ENCODE results near the gene SCMH1. TPM values are rescaled to one million over a fixed set of nuclear protein-coding genes. Genes with fewer than 3 reads are reported as not detected.

Gene SCMH1
- total and polyA plus RNA-seq, 12 donors: 29.3 to 62.5 (median 42.2) TPM

DNA sequence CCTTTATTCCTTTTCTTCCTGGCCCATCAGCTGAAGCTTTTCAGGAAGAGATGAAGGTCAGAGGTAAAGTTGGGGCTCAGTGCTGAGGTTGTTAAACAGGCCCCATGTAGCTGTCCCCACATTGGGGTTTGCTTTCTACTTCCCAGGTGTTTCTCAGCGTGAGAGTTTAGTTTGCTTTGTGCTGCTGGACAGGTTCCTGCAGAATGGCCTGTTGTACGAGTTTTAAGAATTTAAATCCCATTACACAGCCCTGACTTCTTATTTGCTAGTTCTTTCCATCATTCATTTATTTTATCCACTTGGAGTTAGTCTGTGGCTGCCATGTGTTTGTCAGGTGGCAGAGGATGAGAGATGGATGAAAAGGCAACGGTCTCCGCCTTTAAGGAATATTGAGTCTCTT is 243.4 kb downstream of the SCMH1 start:
- 95 to 99% (median 98%) methylated on average over 4 of the region's 4 CpGs for WGBS, 4 donors
- no peak overlapping the region for H3K4me3 ChIP-seq
- intact Hi-C loops (cut with DNase I): no loop called here
- H3K27me3 ChIP-seq: no peaks in the 10 kb centered on the region
- DNase-seq: no peak
- H3K4me1 ChIP-seq (replicated peaks in 1 of 2): peaks cover 5 to 8% of the 10 kb centered on the region in 2 donors
- H3K9me3 ChIP-seq (replicated peaks in 1 of 3): no peaks in the 10 kb centered on the region
- no peak for TF ChIP-seq POLR2A (IDR thresholded peaks at IDR 0.05)
- TF ChIP-seq CTCF (IDR thresholded peaks at IDR 0.05): no peak
- peaks cover 0 to 69% of the 10 kb centered on the region in 2 donors for H3K36me3 ChIP-seq (replicated peaks in 1 of 2)
- H3K27ac ChIP-seq: no peak overlapping the region

GRCh38 chr1:40997096-40997495 is 245.0 kb downstream of the SCMH1 start:
- WGBS, 4 donors: 87 to 89% (median 88%) methylated on average over 8 of the region's 8 CpGs
- DNase-seq: no peak
- no peak for TF ChIP-seq CTCF (IDR thresholded peaks at IDR 0.05)
- no peak for TF ChIP-seq POLR2A (IDR thresholded peaks at IDR 0.05)
- Histone ChIP-seq H3K9me3 (replicated peaks in 1 of 3) (no peaks in the 10 kb centered on the region), H3K4me3 (no peak overlapping the region), H3K36me3 (replicated peaks in 1 of 2) (peaks cover 0 to 75% of the 10 kb centered on the region in 2 donors), H3K27me3 (no peaks in the 10 kb centered on the region), H3K27ac (peak overlapping the region in 1 of 5 donors; percentile 35), H3K4me1 (replicated peaks in 1 of 2) (no peaks in the 10 kb centered on the region)
- intact Hi-C loops (cut with DNase I): no loop called here

DNA sequence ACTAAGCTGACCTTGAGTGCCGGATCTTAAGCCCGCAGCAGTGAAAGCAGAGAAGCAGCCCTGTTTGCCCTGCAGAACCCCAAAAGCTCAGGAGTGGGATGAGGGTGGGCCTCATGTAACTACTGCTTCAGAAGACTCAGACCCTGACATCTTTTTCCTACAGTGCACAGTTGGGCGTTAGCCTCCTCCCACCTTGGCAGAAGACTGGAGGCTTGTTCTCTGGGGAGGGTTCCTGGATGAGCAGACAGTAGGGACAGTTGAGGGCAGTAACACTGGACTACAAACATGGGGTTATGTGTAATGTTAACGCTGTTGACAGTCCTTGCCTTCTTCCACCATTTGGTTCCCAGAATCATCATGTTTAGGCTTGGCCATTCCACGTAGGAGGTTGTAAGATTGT is 253.0 kb downstream of the SCMH1 start:
- Histone ChIP-seq H3K27me3 (no peaks in the 10 kb centered on the region), H3K4me1 (replicated peaks in 1 of 2) (peaks cover 30 to 58% of the 10 kb centered on the region in 2 donors), H3K9me3 (replicated peaks in 1 of 3) (no peaks in the 10 kb centered on the region), H3K27ac (peak overlapping the region in 1 of 5 donors; percentile 77), H3K4me3 (no peak overlapping the region), H3K36me3 (replicated peaks in 1 of 2) (peaks cover 0 to 38% of the 10 kb centered on the region in 2 donors)
- 91 to 98% (median 93%) methylated on average over 4 to 5 of the region's 5 CpGs for WGBS, 4 donors
- TF ChIP-seq CTCF (IDR thresholded peaks at IDR 0.05) (no peak), POLR2A (IDR thresholded peaks at IDR 0.05) (no peak)
- no peak for DNase-seq
- intact Hi-C loops (cut with DNase I): no loop called here

- H3K9me3 ChIP-seq (replicated peaks in 1 of 3): no peaks in the 10 kb centered on the region
- no peak for DNase-seq
- H3K27me3 ChIP-seq: no peaks in the 10 kb centered on the region
- TF ChIP-seq CTCF (IDR thresholded peaks at IDR 0.05) (no peak), POLR2A (IDR thresholded peaks at IDR 0.05) (no peak)
- H3K36me3 ChIP-seq (replicated peaks in 1 of 2): peaks cover 0 to 34% of the 10 kb centered on the region in 2 donors
- intact Hi-C loops (cut with DNase I): no loop called here
- WGBS, 4 donors: 38 to 41% (median 39%) methylated on average over 3 of the region's 3 CpGs
- H3K4me1 ChIP-seq (replicated peaks in 1 of 2): peaks cover 36 to 64% of the 10 kb centered on the region in 2 donors
- peak overlapping the region; percentile 15 to 81 (median 70) for H3K27ac ChIP-seq
- H3K4me3 ChIP-seq: no peak overlapping the region
Observed at GRCh38 chr1:40988280-40988679, 253.8 kb downstream of the SCMH1 start.
